Adrenal gland (tissue), 5 donors: ENCODE results near the gene REPS2.

Experiments used
- CTCF ChIP-seq, 6 experiments: fragments of 450-650 bp in 4 of 6; fragments of 200-600 bp in 2 of 6; sonication (generic) in 1 of 6; IDR thresholded peaks; 1 replicate in 5 of 6; 2 replicates in 1 of 6; pipeline versions ENCODE4 v1.5.1 to v1.8.0; 2016 to 2021; ENCODE audit warnings: antibody characterized with exemption in 6 of 6, mild to moderate bottlenecking in 2 of 6, moderate library complexity in 1 of 6
- POLR2A ChIP-seq, 2 donors: fragments of 450-650 bp; IDR thresholded peaks; one replicate each; pipeline ENCODE4 v1.6.1; 2017; ENCODE audit warnings: antibody characterized with exemption in 2 of 2, mild to moderate bottlenecking in 2 of 2, moderate library complexity in 1 of 2
- donor health status: DM: no; HTN: no; CAD: no.

- no peak for TF ChIP-seq CTCF (IDR thresholded peaks at IDR 0.05)
- TF ChIP-seq POLR2A (IDR thresholded peaks at IDR 0.05), result no peak
These were observed 24.5 kb downstream of the REPS2 start for GRCh38 chrX:16970977-16971376.
